Natural killer cell treated with Interleukin-12 subunit alpha and Interleukin-12 subunit beta and Interleukin-15 and Interleukin-18, amount 100 ng/mL, for 72 hours (primary cell): ENCODE data around the gene PITPNM3. TPM values are rescaled to one million over a fixed set of nuclear protein-coding genes. Genes with fewer than 3 reads are reported as not detected.
A peak's percentile ranks its signal among the peaks of the same experiment; 100 is the strongest.

Experiments used
- ATAC-seq, 2 donors: fragments of 150-1000 bp; cut with Tn5 transposase in 1 of 2; sonication (Bioruptor Pico), chemical (Tn5 transposase) in 1 of 2; 2 replicates each; pipeline ENCODE4 v1.10.0; 2021
- DNase-seq: peaks from one replicate; pipeline ENCODE4 v3.0.0; 2022; ENCODE audit warnings: low spot score
- H3K27ac Mint-ChIP-seq, 2 donors: 1 replicate in 1 of 2; 2 replicates in 1 of 2; pipeline ENCODE4 v1.8.0; 2022; ENCODE audit warnings: mixed read lengths in 2 of 2, mild to moderate bottlenecking in 1 of 2, moderate library complexity in 1 of 2
- H3K27me3 Mint-ChIP-seq, 2 donors: 1 replicate in 1 of 2; 2 replicates in 1 of 2; pipeline ENCODE4 v1.8.0; 2022; ENCODE audit warnings: mixed read lengths in 2 of 2
- H3K36me3 Mint-ChIP-seq: one replicate; pipeline ENCODE4 v1.8.0; 2022; ENCODE audit warnings: mixed read lengths
- H3K4me1 Mint-ChIP-seq, 2 donors: 1 replicate in 1 of 2; 2 replicates in 1 of 2; pipeline ENCODE4 v1.8.0; 2022; ENCODE audit warnings: low read depth in 2 of 2, mixed read lengths in 2 of 2, mild to moderate bottlenecking in 1 of 2
- H3K4me3 Mint-ChIP-seq: one replicate; pipeline ENCODE4 v1.8.0; 2022; ENCODE audit warnings: mixed read lengths
- H3K9me3 Mint-ChIP-seq: 2 replicates; pipeline ENCODE4 v1.8.0; 2022; ENCODE audit warnings: mixed read lengths
- total RNA-seq, 2 donors: library from RNA; stranded (reverse); gene quantifications; one replicate each; pipeline ENCODE4 v1.2.3, GENCODE V29; 2022

Gene PITPNM3
- total RNA-seq, 2 donors from 2014 or later: 0.59 to 0.84 TPM

DNA sequence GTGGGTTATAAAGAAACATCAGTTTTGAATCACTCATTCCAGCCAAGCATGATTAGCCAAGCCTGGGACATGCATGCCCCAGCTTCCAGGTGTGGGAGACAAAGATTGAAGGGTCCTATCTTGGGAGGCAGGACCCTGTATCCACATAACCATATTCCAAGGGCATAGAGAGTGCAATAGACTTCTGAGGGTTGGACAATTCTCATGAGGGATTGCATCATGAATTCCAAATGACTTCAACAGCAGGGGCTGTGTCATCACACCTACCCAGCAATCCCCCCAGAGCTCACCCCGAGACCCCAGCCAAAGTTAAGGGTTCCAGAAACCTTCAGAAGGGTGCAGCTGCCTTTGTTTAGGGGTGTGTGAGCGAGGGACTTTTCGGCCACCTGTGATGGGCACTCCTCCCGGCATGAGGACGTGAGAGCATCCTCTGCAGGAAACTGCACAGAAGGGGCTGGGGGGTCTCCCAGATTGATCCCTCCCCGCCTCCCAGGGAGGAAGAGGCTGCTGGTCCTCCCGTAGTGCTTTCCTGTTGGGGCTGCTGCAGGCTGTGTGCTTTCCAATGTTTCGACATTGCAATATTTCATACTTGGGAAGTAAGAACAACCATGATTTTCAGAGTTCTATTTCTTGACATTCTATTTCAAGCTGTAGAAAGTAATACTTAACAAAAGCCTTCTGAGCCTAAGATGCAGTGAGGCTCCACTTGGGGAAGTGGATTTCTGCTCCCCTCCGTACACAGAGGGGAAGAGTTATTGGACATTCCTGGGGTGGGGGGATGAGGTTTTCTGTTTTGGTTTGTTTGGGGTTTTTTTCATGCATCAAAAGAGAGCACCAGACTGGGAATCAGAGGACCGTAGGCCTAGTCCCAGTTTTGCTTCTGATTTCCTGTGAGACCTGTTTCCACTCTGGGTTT, 13.3 kb upstream of the PITPNM3 start:
- H3K4me3 Mint-ChIP-seq: no peak overlapping the region
- H3K27me3 Mint-ChIP-seq: peaks cover 0 to 5% of the 10 kb centered on the region in 2 donors

GRCh38 chr17:6568184-6568758, 11.9 kb upstream of the PITPNM3 start:
- no peak for ATAC-seq
- H3K4me1 Mint-ChIP-seq: peaks cover 0 to 3% of the 10 kb centered on the region in 2 donors
- H3K36me3 Mint-ChIP-seq: no peaks in the 10 kb centered on the region
- H3K4me3 Mint-ChIP-seq: no peak overlapping the region
- no peak for DNase-seq
- no peak overlapping the region for H3K27ac Mint-ChIP-seq
- H3K27me3 Mint-ChIP-seq: peaks cover 6 to 9% of the 10 kb centered on the region in 2 donors
- no peaks in the 10 kb centered on the region for H3K9me3 Mint-ChIP-seq

More for the DNA sequence above, 13.3 kb upstream of the PITPNM3 start:
- Mint-ChIP-seq H3K4me1 (peaks cover 0 to 7% of the 10 kb centered on the region in 2 donors), H3K27ac (no peak overlapping the region), H3K9me3 (no peaks in the 10 kb centered on the region), H3K36me3 (no peaks in the 10 kb centered on the region)
- DNase-seq (no peak), ATAC-seq (no peak)

- Mint-ChIP-seq H3K4me1 (peaks cover 0 to 2% of the 10 kb centered on the region in 2 donors), H3K9me3 (no peaks in the 10 kb centered on the region), H3K4me3 (no peak overlapping the region), H3K27ac (no peak overlapping the region), H3K36me3 (no peaks in the 10 kb centered on the region), H3K27me3 (peaks cover 6 to 12% of the 10 kb centered on the region in 2 donors)
- no peak for DNase-seq
- ATAC-seq: no peak
These were observed 11.3 kb upstream of the PITPNM3 start for GRCh38 chr17:6567528-6568183.

- ATAC-seq (no peak), DNase-seq (no peak)
- no peaks in the 10 kb centered on the region for H3K9me3 Mint-ChIP-seq
- H3K27me3 Mint-ChIP-seq: peaks cover 6 to 20% of the 10 kb centered on the region in 2 donors
- H3K27ac Mint-ChIP-seq: no peak overlapping the region
- no peaks in the 10 kb centered on the region for H3K36me3 Mint-ChIP-seq
- H3K4me1 Mint-ChIP-seq: no peaks in the 10 kb centered on the region
- H3K4me3 Mint-ChIP-seq: no peak overlapping the region
These were observed 5.1 kb upstream of the PITPNM3 start for GRCh38 chr17:6561446-6561845.

DNA sequence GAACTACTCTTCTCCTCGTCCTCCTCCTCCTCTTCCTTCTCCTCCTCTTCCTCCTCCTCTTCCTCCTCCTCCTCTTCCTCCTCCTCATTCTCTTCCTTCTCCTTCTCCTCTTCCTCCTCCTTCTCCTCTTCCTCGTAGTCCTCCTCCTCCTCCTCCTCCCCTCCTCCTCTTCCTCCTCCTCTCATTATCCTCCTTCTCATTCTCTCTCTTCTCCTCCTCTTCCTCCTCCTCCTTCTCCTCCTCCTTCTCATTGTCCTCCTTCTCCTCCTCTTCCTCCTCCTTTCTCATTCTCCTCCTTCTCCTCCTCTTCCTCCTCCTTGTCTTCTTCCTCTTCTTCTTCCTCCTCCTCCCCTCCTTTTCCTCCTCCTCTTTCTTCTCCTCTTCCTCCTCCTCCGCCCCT, 4.1 kb upstream of the PITPNM3 start:
- H3K9me3 Mint-ChIP-seq: no peaks in the 10 kb centered on the region

DNA sequence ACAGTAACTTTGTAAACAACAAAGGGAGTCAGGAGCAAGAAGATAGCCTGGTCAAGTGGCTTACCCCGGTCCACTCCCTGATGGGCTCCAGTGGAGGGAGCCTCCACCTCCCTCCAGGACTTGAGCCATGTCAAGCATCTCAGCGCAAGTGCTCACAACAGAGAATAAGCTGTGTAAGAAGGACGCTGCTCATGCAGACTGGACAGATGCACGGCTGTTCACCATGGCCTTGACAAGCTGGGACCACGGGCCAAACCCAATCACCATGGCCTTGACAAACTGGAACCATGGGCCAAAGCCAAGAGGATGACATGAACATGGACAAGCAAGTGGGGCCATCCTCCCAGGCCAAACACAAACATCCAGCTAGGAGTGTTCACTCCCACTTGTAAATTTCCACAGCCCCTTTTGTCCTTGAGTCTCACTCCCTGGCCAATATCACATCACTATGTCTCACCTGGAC, 3.4 kb upstream of the PITPNM3 start:
- Mint-ChIP-seq H3K4me3 (no peak overlapping the region), H3K4me1 (peaks cover 0 to 5% of the 10 kb centered on the region in 2 donors), H3K27me3 (peaks cover 8 to 25% of the 10 kb centered on the region in 2 donors), H3K9me3 (no peaks in the 10 kb centered on the region), H3K27ac (no peak overlapping the region), H3K36me3 (no peaks in the 10 kb centered on the region)
- no peak for DNase-seq
- ATAC-seq: no peak

More for the DNA sequence above, 4.1 kb upstream of the PITPNM3 start:
- H3K27me3 Mint-ChIP-seq: peaks cover 6 to 20% of the 10 kb centered on the region in 2 donors
- no peaks in the 10 kb centered on the region for H3K36me3 Mint-ChIP-seq
- DNase-seq (no peak), ATAC-seq (no peak)
- peaks cover 0 to under 1% of the 10 kb centered on the region in 2 donors for H3K4me1 Mint-ChIP-seq
- no peak overlapping the region for H3K4me3 Mint-ChIP-seq
- H3K27ac Mint-ChIP-seq: no peak overlapping the region

DNA sequence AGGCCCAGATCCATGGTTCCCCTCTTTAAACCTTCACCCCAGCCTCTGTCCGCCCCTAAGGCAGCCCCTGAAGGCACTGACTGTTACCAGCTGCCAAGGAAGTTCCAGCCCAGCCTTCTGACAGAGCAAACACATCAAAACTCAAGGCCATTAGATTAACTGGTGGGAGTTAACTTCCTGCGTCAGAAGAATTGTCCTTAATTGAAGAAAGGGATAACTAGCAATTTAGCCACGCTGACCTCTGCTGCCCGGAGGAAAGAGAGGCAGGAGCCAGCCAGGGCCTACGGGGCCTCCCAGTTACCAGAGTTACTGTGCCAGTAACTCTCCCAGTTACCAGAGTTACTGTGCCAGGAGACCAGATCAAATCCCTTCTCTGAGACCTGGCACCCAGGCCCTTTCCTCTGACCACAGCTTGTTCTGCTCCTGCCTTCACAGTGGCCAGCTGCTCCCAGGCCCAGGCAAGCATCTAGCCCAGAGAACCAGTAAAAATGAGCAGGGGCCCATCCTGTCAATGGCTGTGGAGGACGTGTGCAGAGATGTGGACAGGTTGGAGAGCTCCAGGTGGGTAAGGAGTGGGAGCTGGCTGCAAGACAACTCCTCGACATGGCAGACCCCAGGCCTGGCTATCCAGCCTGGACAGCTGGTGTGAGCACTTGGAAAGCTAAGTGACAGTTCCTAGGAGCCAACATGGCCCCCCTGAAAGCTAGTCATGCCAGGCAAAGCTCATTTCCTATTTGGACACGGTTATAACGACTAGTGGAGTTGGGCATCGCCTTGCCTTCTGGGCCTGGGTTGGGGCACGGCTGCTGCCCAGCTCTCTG, 2.8 kb upstream of the PITPNM3 start:
- no peak for DNase-seq
- H3K4me3 Mint-ChIP-seq: no peak overlapping the region
- no peaks in the 10 kb centered on the region for H3K36me3 Mint-ChIP-seq
- peaks cover 13 to 29% of the 10 kb centered on the region in 2 donors for H3K27me3 Mint-ChIP-seq
- H3K27ac Mint-ChIP-seq: no peak overlapping the region
- H3K4me1 Mint-ChIP-seq: peaks cover 0 to 7% of the 10 kb centered on the region in 2 donors
- ATAC-seq: no peak
- H3K9me3 Mint-ChIP-seq: no peaks in the 10 kb centered on the region

DNA sequence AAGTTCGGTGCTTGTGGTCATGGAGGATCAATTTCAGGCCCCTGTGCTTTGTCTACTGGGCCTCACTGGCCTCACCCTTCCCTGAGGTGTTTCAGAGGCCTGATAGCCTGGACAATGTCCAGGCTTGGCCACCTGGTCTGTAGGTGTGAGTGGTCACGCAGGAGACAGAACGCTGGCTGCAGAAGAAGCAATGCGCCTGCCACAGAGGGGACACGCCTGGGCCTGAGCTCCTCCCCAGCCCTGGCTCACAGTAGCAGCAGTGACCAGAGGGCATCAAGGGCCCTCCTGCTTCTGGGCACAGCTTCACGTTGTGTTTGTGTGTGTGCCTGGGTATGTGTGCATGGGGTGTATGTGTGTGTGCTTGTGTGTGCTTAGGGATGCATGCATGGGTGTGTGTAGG, 1.9 kb upstream of the PITPNM3 start:
- Mint-ChIP-seq H3K27ac (no peak overlapping the region), H3K4me1 (peaks cover 0 to 7% of the 10 kb centered on the region in 2 donors), H3K27me3 (peaks cover 17 to 32% of the 10 kb centered on the region in 2 donors), H3K36me3 (no peaks in the 10 kb centered on the region), H3K9me3 (no peaks in the 10 kb centered on the region), H3K4me3 (no peak overlapping the region)
- no peak for DNase-seq
- ATAC-seq: no peak

DNA sequence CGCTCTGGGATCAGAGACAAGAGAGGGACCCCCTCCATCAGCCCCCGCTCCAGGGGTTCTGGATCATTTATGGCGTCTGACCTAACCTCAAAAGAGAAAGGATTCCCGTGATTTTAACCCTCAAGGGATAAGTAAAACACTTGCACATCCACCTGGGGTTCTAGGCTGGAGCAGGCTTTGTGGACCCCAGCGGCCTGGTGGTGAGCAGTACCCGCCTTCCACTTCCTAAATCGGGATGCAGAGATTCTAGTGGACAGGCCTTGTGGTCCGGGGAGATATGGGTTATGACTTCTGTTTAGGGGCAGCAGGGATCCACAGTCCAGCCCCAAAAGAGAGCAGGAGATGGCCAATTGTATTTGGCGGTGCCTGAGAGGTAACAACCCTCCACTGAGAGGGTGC, 684 bp upstream of the PITPNM3 start:
- H3K36me3 Mint-ChIP-seq: no peaks in the 10 kb centered on the region
- H3K4me1 Mint-ChIP-seq: peaks cover 0 to 7% of the 10 kb centered on the region in 2 donors
- DNase-seq (no peak), ATAC-seq (no peak)
- peaks cover 20 to 34% of the 10 kb centered on the region in 2 donors for H3K27me3 Mint-ChIP-seq
- no peaks in the 10 kb centered on the region for H3K9me3 Mint-ChIP-seq
- H3K27ac Mint-ChIP-seq: no peak overlapping the region
- no peak overlapping the region for H3K4me3 Mint-ChIP-seq

DNA sequence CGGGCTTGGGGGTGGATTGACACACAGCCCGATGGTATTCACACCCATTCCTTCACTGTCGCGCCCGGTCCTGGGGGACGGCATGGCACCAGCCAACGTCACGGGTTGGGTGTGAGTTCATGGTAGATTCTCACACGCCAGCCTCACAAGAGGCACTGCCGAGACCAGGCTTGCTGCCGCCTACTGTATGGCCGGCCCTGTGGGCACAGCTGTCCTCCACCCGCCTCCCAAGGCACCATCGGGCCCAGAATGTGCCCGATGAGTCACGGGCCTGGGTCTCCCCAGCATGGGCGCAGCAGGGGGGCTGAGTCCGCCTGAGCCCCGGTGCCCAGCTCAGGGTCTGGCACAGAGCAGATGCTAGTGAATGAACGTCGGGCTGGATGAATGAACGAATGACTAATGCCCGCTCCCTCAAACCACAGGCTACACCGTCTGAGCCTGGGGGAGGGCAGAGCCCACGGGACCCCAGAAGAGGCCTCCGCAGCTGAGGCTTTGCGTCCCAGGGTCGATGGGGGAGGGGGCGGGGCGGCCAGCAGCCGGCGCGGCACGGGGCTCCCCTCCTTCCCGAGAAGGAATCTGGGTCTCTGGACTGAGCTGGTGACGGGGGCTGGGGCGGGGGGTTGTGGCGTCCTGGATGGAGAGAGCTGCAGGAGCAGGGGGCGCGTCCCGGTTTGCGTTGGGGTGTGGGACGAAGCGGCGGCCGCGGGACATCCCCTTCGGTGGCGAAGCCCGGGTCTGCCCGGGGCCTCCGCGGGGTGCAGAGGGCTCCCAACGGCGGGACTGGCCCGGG, 829 bp downstream of the PITPNM3 start:
- Mint-ChIP-seq H3K9me3 (no peaks in the 10 kb centered on the region), H3K4me1 (peaks cover 0 to 7% of the 10 kb centered on the region in 2 donors), H3K36me3 (no peaks in the 10 kb centered on the region), H3K27ac (no peak overlapping the region), H3K4me3 (peak overlapping the region; percentile 50), H3K27me3 (peaks cover 20 to 34% of the 10 kb centered on the region in 2 donors)
- DNase-seq: no peak
- peak; percentile 33 to 37 for ATAC-seq

DNA sequence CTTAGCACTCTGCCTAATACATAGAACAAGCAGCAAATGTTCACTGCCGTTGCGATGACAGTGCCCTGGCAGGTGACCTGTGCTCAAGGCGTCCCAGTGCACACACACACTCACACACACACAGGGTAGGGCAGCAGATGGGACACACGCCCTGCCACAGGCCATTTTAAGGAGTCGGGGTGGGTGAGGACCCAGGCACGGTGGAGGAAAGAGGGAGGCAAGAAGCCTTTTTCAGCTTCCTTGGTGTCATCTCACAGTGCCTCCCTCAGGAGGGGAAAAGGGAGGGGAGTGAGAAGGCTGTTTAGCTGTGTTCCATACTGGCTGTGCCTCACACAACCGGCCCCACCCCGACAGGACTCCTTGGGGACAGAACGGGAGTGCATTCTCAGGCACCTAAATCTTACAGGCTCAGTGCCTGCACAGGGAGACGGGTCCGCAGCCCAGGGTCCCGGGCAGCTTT, 1.5 kb downstream of the PITPNM3 start:
- no peak overlapping the region for H3K27ac Mint-ChIP-seq
- no peak for ATAC-seq
- no peak for DNase-seq
- H3K4me3 Mint-ChIP-seq: no peak overlapping the region
- H3K4me1 Mint-ChIP-seq: peaks cover 0 to 7% of the 10 kb centered on the region in 2 donors
- no peaks in the 10 kb centered on the region for H3K36me3 Mint-ChIP-seq
- H3K27me3 Mint-ChIP-seq: peaks cover 20 to 34% of the 10 kb centered on the region in 2 donors
- no peaks in the 10 kb centered on the region for H3K9me3 Mint-ChIP-seq

DNA sequence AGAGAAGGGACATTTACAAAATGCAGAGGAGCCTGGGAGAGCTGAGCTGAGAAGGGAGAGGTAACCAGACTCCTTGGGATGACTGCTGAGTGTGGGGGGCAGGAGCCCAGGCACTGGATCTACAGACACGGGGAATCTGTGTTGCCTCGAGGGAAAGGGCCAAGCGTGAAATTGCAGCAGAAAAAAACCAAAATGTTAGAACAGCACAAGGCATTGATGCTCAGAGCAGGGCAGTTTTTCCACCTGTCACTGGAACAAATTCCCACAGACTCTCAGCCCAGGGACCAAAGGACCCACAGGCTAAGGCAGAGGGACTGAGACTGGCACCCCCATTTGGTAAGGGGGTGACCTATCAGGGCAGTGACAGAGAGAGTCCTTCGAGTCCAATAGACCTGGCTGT, 2.0 kb downstream of the PITPNM3 start:
- Mint-ChIP-seq H3K4me1 (peaks cover 0 to 7% of the 10 kb centered on the region in 2 donors), H3K27me3 (peaks cover 20 to 34% of the 10 kb centered on the region in 2 donors), H3K27ac (no peak overlapping the region), H3K36me3 (no peaks in the 10 kb centered on the region), H3K9me3 (no peaks in the 10 kb centered on the region), H3K4me3 (peak overlapping the region; percentile 29)
- DNase-seq (no peak), ATAC-seq (no peak)
